Ecto neural progenitor cell (in vitro differentiated cells): Measurements from ENCODE around the gene C19orf12.
"Not testable (repeated sequence)": the region's sequence is repeated elsewhere in the genome, so short reads cannot be mapped to it uniquely, and the experiment has no call there.

Experiments used
- DNase-seq: peaks from one replicate; pipeline ENCODE4 v3.0.0-alpha.2; 2018; ENCODE audit warnings: low spot score

The C19orf12 gene

GRCh38 chr19:29676586-29676985 is 38.5 kb downstream of the C19orf12 start:
- no peak for DNase-seq

GRCh38 chr19:29675650-29676186 is 39.3 kb downstream of the C19orf12 start:
- DNase-seq: no peak

GRCh38 chr19:29675120-29675649 is 39.9 kb downstream of the C19orf12 start:
- DNase-seq: no peak

GRCh38 chr19:29674374-29675119 is 40.5 kb downstream of the C19orf12 start:
- DNase-seq: no peak

GRCh38 chr19:29673451-29674371 is 41.4 kb downstream of the C19orf12 start:
- no peak for DNase-seq

GRCh38 chr19:29672933-29673336 is 42.1 kb downstream of the C19orf12 start:
- DNase-seq: no peak

GRCh38 chr19:29672319-29672932 is 42.6 kb downstream of the C19orf12 start:
- no peak for DNase-seq

GRCh38 chr19:29671393-29672160 is 43.5 kb downstream of the C19orf12 start:
- no peak for DNase-seq

GRCh38 chr19:29671026-29671392 is 44.1 kb downstream of the C19orf12 start:
- not testable (repeated sequence) for DNase-seq

GRCh38 chr19:29670255-29670654 is 44.8 kb downstream of the C19orf12 start:
- DNase-seq: no peak

- DNase-seq: no peak
These were observed 46.1 kb downstream of the C19orf12 start for GRCh38 chr19:29668746-29669609.

- DNase-seq: no peak
These were observed 47.1 kb downstream of the C19orf12 start for GRCh38 chr19:29667901-29668341.

GRCh38 chr19:29667387-29667783 is 47.7 kb downstream of the C19orf12 start:
- DNase-seq: no peak

- peak; percentile 71 for DNase-seq
These were observed 48.3 kb downstream of the C19orf12 start for GRCh38 chr19:29666578-29667386.

- DNase-seq: no peak
These were observed 49.1 kb downstream of the C19orf12 start for GRCh38 chr19:29665826-29666577.

GRCh38 chr19:29665215-29665825 is 49.7 kb downstream of the C19orf12 start, which contains the start of gene PLEKHF1:
TSS of gene PLEKHF1 (plus strand) at chr19:29665461. CDS start at chr19:29673840, 8,379 bp downstream.
- DNase-seq: peak; percentile 94

GRCh38 chr19:29664753-29665214 is 50.3 kb downstream of the C19orf12 start:
- DNase-seq: no peak
